ENCODE measurements around the gene OR6S1.
"Not testable (repeated sequence)": the region's sequence is repeated elsewhere in the genome, so short reads cannot be mapped to it uniquely, and the experiment has no call there.

Gene OR6S1

DNA sequence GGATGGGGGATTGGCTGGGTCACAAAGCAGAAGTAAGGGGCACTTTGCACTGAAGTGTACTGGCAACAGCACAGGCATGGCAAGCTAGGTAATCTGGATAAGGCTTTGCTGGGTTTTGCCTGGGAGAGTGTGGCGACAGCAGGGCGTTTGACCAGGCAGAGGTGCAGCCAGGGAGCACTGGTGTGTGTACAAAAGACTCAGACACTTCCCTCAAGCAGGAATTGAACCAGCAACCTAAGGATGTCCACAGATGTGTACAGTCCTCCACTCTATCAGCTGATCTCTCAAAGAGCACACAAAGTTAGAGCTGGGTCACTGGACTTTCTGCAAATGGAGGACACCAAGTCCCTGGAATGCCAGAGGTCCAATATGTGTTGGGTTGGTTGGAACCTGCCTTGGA, 27.5 kb upstream of the OR6S1 start:
- no peak for DNase-seq

- no peak for DNase-seq
These were observed 26.5 kb upstream of the OR6S1 start for GRCh38 chr14:20667957-20668356.

GRCh38 chr14:20666400-20666961, 25.0 kb upstream of the OR6S1 start:
- not testable (repeated sequence) for DNase-seq

DNA sequence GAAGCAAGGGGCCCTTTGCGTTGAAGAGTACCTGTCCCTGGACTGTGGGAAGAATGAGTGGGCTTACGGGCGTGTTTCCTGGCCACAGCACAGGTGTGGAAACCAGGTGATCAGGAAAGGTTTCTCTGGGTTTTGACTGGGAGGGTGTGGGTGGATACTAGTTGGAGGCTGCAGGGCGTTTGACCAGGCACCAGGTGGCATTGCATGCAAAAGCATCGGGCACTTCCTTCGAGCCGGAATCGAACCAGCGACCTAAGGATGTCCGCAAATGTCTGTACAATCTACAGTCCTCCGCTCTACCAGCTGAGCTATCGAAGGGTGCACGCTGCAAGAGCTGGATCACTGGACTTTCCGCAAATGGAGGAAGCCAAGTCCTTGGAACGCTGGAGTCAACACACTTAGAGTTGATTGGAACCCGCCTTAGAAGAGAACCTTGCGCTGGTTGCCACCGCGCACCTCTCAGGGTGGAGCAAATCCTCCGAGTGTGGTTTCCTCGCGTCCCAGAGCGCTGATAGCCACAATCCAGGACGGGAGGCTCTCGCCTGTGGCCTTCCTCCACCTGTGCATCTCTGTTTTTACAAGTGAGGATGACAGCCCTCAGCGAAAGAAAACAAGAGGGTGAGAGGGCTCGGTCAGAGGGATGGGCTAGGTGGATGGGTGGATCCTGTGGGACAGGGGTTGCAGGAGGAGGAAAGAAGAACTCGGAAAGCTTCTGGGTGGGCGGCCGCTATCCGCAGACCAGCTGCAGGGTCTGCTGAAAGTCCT, 21.7 kb upstream of the OR6S1 start:
- DNase-seq, result no peak

GRCh38 chr14:20661197-20661596, 19.7 kb upstream of the OR6S1 start:
- no peak for DNase-seq

GRCh38 chr14:20659813-20660395, 18.4 kb upstream of the OR6S1 start:
- no peak for DNase-seq

DNA sequence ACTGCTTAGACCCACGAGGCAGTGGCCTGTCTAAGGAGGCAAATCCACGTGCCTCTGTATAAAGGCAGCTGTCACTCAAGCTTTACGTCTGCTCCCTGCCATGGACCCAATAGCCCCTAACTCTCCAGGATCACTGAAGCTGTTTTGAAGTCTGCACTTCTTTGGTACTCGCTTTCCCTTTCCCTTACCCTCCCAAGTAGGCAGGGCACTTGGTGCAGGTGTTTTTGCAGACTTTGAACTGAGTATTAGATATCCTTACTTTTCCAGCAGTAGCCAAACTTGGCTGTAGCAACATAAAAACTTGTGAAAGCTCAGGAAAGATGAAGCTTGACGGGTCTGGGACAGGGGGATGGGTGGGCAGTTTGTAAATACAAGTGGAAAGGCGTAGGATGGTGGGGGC, 17.8 kb upstream of the OR6S1 start:
- no peak for DNase-seq

- no peak for DNase-seq
These were observed 16.8 kb upstream of the OR6S1 start for GRCh38 chr14:20658246-20658645.

- no peak for DNase-seq
These were observed 16.0 kb upstream of the OR6S1 start for GRCh38 chr14:20657216-20658211.

DNA sequence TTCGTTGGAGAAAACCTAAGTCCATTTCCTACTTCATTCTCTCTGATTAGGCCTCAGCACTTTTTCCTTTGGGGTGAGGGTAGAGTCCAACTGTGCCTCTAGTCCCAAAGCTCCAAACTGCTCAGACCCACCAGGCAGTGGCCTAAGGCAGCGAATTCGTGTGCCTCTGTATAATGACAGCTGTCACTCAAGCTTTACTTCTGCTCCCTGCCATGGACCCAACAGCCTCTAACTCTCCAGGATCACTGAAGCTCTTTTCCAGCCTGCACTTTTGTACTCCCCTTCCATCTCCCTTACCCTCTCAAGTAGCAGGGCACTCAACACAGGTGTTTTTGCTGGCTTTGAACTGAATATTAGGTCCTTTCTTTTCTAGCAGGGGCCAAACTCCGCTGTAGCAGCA, 14.8 kb upstream of the OR6S1 start:
- no peak for DNase-seq

DNA sequence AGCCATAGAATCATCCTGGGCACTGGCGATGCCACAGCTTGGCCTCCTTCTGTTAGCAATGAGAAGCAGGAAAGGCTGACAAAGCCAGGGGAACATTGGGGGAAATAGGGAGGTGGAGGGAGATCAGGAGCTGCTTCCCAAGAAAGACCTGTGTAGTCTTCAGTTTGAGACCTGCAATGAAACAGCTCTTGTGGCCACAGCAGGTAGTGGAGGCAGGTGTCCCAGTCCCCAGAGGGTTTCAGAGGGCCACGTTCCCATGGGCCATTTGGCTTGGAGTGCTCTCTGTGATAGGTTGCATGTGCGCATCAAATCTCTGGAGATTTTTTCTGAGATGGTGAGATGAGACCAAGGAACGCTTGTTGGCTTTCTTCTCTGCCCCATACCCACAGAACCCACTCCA, 14.4 kb upstream of the OR6S1 start:
- no peak for DNase-seq

- DNase-seq, result no peak
These were observed 11.8 kb upstream of the OR6S1 start for GRCh38 chr14:20652996-20653975.

DNA sequence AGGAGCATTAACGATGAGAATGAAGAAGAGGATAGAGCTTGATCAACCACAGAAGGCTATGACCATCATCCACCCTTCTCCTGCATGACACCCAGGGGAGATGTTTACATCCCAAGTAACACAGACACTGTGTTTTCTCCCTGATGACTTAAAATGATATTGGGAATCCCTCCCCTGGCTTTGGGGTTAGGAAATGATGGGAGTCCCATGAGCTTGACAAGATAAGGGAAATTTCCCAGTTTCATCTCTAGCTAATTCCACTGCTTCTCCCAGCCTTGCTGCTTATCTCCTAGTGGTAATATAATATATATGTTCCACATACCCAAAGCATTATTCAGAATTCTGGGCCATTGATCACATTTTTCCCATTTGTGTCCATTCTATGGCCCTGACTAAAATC, 4.0 kb upstream of the OR6S1 start:
- no peak for DNase-seq

GRCh38 chr14:20644520-20644919, 3.0 kb upstream of the OR6S1 start:
- no peak for DNase-seq

DNA sequence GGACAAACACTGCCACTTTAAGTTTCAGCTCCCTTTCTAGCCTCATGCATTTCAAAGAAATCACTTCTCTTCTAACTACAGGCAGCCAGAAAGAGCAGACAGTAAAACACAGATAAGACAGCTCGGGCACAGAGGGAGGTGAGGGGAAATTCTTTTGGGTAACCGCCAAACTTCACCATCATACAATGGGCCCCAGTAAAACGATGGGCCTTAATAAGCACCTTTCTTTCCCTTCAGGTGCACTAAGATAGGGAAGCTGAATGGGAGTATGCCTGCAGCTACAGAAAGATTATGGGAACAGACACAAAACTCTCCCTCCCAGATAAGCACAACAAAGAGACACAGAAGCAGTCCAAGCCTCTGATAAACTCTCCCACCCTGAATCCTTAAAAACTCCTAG, 1.3 kb upstream of the OR6S1 start:
- not testable (repeated sequence) for DNase-seq

DNA sequence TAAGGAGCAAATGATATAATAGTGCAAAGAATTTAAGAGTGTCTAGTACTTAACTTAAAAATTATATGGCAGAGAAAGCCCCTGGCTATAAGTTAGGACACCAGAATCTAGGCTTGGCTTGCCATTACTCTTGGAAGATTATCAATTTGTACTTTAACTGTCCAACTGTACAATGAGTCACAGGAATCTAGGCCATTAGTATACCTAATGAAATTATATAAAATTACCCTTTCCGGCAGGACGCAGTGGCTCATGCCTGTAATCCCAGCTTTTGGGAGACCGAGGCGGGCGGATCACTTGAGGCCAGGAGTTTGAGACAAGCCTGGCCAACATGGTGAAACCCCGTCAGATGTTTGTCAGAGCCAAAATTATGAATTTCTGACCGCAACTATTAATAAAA, 691 bp upstream of the OR6S1 start:
- no peak for DNase-seq

DNA sequence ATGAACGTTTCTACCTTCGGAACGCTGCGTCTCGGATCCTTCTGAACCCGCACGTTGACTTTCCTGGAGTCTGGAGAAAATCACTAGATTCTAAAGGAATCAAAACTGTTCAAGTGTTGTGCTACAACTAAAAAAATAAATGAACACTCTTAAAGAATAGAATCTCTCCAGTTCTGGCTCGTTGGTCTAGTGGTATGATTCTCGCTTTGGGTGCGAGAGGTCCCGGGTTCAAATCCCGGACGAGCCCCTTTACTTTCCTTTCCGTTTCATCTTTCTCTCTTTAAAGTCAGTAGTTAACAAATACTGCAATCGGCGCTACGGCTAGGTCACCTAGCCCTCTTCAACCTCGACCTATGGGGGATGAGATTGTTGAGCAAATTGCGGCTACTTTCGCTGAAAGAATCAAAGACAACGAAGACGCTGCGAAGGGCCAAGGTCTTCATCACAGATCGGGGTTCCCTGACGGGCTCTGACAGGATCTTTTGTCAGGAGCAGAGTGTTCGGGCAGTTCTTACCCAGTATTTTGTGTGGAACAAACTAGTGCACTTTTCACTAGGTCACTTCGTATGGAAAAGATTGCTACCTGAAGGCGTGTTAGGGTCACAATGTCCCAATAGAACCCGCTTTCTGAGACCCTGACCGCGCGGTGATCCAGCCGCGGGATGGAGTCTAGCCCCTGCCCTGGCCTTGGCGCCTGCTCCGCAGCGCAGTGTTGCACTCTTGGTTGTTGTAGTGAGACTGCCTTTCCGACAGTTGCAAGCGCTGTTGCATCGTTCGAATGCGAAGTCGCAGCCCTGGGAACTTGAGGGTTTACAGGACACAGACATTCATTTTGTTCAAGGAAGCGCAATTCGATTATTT, 8.4 kb downstream of the OR6S1 start:
- DNase-seq, result no peak

DNA sequence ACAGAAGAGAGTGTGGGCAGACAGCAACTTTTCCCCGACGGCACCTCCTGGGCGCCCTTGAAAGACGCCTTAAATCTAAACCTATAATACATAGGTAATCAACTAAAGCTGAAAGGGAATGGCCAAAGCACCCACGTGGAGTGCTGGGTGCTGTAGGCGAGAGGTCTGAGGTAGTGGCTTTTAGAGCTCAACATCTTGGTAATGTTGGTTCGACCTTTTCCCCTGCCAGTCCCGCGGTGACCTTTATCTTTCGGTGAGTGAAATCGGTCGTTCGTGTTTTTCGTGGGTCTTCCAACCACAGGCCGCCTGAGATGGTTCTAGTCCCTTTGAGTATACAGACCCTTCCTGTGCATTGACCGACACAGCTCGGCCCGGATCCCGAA, 9.1 kb downstream of the OR6S1 start:
- no peak for DNase-seq

- no peak for DNase-seq
These were observed 9.6 kb downstream of the OR6S1 start for GRCh38 chr14:20631880-20632389.

- no peak for DNase-seq
These were observed 10.2 kb downstream of the OR6S1 start for GRCh38 chr14:20631023-20631879.
